Lower lobe of right lung (tissue), 2 donors: ENCODE data around the gene KANK3. TPM values are rescaled to one million over a fixed set of nuclear protein-coding genes. Genes with fewer than 3 reads are reported as not detected.
"Not testable (repeated sequence)": the region's sequence is repeated elsewhere in the genome, so short reads cannot be mapped to it uniquely, and the experiment has no call there.

Experiments
- ATAC-seq, 2 donors: fragments of 200-7000 bp; cut with Tn5 transposase; one replicate each; pipeline ENCODE4 v1.9.1; 2020 to 2022; ENCODE audit warnings: mild to moderate bottlenecking in 2 of 2, moderate library complexity in 2 of 2
- DNase-seq: peaks from one replicate; pipeline ENCODE4 v3.0.0-alpha.2; 2020
- H3K27ac ChIP-seq: fragments of 200-600 bp; one replicate; pipeline ENCODE4 v1.8.0; 2022
- H3K27me3 ChIP-seq: fragments of 200-600 bp; one replicate; pipeline ENCODE4 v1.8.0; 2022; ENCODE audit warnings: low read depth
- H3K36me3 ChIP-seq: fragments of 200-600 bp; one replicate; pipeline ENCODE4 v1.8.0; 2022; ENCODE audit warnings: mild to moderate bottlenecking
- H3K4me1 ChIP-seq: fragments of 200-600 bp; one replicate; pipeline ENCODE4 v1.8.0; 2022
- H3K4me3 ChIP-seq: fragments of 200-600 bp; one replicate; pipeline ENCODE4 v1.8.0; 2022; ENCODE audit warnings: mild to moderate bottlenecking
- H3K9me3 ChIP-seq: fragments of 200-600 bp; one replicate; pipeline ENCODE4 v1.8.0; 2022
- intact Hi-C: fragments of 100-400 bp; cut with DNase I; formaldehyde crosslinking; loops from one replicate; pipeline ENCODE4 v1.11.0; 2022
- total RNA-seq: library from RNA; stranded (reverse); fragmentation: NEBNext Ultra II Directional; extraction: Animal tissue kit (Norgen Biotek cat#: 25700); gene quantifications from one replicate; pipeline ENCODE4 v1.2.1, GENCODE V29; 2021
- TF ChIP-seq, protein P1 (sequence below): fragments of 200-600 bp; IDR thresholded peaks from one replicate; pipeline ENCODE4 v1.8.0; 2022; ENCODE audit warnings: antibody characterized with exemption, mild to moderate bottlenecking
- donor health status: DM: no; HTN: yes; CAD: no; lungs with severe emphysema.

Gene KANK3
- total RNA-seq, 1 donor from 2014 or later, result 49.0 TPM

DNA sequence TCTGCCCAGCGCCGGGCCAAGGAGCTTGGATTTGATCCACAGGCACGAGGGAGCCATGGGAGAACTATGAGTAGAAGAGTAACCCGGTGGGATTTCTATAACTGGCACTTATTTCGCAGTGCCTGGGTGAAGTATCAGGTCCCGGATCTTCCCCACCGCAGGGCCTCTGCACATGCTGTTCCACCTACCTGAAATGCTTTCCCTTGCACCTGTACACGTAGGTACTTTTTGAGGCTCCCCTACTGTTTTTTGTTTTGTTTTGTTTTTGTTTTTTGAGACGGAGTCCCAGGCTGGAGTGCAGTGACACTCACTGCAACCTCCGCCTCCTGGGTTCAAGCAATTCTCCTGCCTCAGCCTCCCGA is 402 bp upstream of the KANK3 start:
- DNase-seq, result no peak
- intact Hi-C loops, result no loop called here
- TF ChIP-seq, protein P1, sequence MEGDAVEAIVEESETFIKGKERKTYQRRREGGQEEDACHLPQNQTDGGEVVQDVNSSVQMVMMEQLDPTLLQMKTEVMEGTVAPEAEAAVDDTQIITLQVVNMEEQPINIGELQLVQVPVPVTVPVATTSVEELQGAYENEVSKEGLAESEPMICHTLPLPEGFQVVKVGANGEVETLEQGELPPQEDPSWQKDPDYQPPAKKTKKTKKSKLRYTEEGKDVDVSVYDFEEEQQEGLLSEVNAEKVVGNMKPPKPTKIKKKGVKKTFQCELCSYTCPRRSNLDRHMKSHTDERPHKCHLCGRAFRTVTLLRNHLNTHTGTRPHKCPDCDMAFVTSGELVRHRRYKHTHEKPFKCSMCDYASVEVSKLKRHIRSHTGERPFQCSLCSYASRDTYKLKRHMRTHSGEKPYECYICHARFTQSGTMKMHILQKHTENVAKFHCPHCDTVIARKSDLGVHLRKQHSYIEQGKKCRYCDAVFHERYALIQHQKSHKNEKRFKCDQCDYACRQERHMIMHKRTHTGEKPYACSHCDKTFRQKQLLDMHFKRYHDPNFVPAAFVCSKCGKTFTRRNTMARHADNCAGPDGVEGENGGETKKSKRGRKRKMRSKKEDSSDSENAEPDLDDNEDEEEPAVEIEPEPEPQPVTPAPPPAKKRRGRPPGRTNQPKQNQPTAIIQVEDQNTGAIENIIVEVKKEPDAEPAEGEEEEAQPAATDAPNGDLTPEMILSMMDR, result no peak
- peak overlapping the region; percentile 97 for H3K27ac ChIP-seq
- peaks cover 4% of the 10 kb centered on the region for H3K27me3 ChIP-seq
- H3K36me3 ChIP-seq, result no peaks in the 10 kb centered on the region
- peaks cover 44% of the 10 kb centered on the region for H3K4me1 ChIP-seq
- ATAC-seq, result no peak
- peak overlapping the region; percentile 79 for H3K4me3 ChIP-seq
- H3K9me3 ChIP-seq, result no peaks in the 10 kb centered on the region

DNA sequence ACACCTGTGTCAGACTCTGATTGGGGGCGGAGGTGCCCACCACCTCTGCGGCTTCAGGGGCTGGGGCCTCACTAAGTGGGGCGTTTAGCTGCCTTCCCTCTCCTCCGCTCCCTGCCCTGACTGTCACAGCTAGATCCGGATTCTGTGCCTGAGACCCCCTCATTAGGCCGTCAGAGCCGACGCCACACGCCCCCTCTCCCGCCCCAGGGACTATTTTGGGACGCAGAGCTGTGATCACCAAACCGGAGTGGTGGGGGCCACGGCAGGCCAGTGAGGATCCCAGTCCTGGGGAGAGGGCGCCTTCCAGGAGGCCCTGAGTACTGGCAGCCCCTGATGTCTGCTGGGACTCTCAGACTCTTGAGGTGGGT is 762 bp downstream of the KANK3 start:
- TF ChIP-seq, protein P1, result no peak
- H3K4me1 ChIP-seq, result peaks cover 44% of the 10 kb centered on the region
- H3K4me3 ChIP-seq, result peak overlapping the region; percentile 79
- intact Hi-C loops, result no loop called here
- DNase-seq (no peak), ATAC-seq (no peak)
- H3K27me3 ChIP-seq, result peaks cover 4% of the 10 kb centered on the region
- no peaks in the 10 kb centered on the region for H3K36me3 ChIP-seq
- H3K27ac ChIP-seq, result peak overlapping the region; percentile 97
- no peaks in the 10 kb centered on the region for H3K9me3 ChIP-seq

DNA sequence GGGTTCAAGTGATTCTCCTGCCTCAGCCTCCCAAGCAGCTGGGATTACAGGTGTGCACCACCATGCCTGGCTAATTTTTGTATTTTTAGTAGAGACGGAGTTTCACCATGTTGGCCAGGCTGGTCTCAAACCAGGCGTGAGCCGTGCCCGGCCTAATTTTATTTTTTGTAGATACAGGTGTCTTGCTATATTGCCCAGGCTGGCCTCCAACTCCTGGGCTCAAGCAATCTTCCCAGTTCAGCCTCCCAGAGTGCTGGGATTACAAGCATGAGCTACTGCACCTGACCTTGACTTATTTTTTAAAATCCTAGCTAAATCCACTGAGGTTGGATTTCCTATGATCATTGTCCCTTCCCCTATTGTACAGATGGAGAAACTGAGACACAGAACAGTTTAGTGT is 1.6 kb downstream of the KANK3 start:
- ATAC-seq, H3K36me3 ChIP-seq, DNase-seq, H3K9me3 ChIP-seq, H3K27me3 ChIP-seq, intact Hi-C loops: not testable (repeated sequence)
- Histone ChIP-seq H3K27ac (peak overlapping the region; percentile 97), H3K4me1 (peaks cover 44% of the 10 kb centered on the region), H3K4me3 (peak overlapping the region; percentile 79)

DNA sequence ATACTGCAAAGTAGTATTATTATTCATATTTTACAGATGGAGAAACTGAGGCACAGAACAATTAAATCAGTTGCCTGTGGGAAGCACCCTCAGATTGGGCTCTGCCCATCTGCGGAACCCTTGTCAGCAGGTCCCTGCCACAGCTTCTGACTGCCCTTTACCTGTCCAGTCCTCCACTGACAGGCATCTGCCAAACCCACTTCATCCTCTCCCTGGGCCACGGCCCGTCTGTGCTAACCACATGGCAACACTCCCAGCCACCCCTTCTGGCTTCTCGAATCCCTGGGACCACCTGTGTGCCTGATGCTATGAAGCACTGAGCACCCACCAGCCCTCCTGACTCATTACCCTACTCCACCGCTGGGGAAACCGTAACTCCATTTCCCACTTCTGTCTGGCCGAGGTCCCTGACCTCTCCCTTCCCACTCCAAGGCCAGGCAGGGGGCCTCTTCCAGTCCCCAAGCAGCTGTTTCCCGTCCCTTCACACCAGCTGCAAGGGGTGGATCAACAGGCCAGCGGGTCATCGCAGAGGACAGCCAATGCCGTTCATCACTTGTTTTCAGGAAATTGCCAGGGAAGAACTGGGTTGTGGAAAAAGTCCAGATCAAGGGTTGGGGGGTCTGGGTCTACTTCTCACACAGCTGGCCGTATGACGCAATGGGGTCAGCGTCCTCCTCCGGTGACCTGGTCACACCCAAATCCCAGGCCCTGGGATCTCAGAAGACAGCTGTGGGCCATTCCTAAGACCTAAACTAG is 2.5 kb downstream of the KANK3 start:
- H3K27me3 ChIP-seq, result peaks cover 8% of the 10 kb centered on the region
- TF ChIP-seq, protein P1, result peak; percentile 35
- H3K9me3 ChIP-seq, result no peaks in the 10 kb centered on the region
- H3K27ac ChIP-seq, result peak overlapping the region; percentile 97
- intact Hi-C loops, result no loop called here
- peak overlapping the region; percentile 79 for H3K4me3 ChIP-seq
- peaks cover 44% of the 10 kb centered on the region for H3K4me1 ChIP-seq
- no peaks in the 10 kb centered on the region for H3K36me3 ChIP-seq
- peak; percentile 45 to 59 for ATAC-seq
- DNase-seq, result peak; percentile 75

DNA sequence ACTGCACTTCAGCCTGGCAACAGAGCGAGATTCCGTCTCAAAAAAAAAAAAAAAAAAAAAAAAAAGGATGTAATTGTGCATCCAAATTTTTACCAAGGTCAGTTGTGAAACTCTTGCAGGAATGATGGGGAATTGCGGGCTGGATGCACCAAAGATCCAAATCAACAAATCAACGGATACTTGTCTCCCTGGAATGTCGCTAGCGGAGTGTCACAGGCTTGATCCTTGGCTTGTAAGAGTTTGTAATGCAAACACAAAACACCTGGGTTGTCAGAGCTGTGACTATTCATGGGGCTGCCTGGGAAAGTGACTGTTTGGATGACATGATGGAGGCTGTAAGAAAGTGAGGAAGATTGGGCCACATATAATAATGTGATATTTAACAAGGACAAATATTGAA is 4.2 kb downstream of the KANK3 start:
- no peak overlapping the region for H3K4me3 ChIP-seq

DNA sequence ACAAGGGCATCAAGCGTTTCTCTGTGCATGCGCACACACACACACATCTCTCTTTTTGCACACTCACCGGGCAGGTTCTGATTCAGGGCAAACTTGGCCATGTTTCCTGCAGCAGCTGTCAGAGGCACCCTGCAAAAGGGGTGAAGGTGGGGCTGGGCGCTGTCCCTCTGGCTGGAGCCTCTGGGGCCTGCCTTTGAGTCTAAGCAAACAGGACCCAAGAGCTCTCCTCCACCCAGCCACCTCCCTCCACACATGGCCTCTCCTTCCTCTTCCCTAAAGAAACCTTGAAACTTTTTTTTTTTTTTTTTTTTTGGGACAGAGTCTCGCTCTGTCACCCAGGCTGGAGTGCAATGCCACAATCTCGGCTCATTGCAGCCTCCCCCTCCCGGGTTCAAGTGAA is 5.3 kb downstream of the KANK3 start:
- Histone ChIP-seq H3K4me3 (no peak overlapping the region), H3K4me1 (peaks cover 55% of the 10 kb centered on the region), H3K27me3 (peaks cover 29% of the 10 kb centered on the region), H3K9me3 (no peaks in the 10 kb centered on the region), H3K27ac (no peak overlapping the region), H3K36me3 (peaks cover 16% of the 10 kb centered on the region)
- no peak for DNase-seq
- TF ChIP-seq, protein P1, result no peak
- ATAC-seq, result no peak
- intact Hi-C loops, result no loop called here

More for the DNA sequence above, 4.2 kb downstream of the KANK3 start:
- Histone ChIP-seq H3K36me3 (peaks cover 7% of the 10 kb centered on the region), H3K4me1 (peaks cover 53% of the 10 kb centered on the region), H3K9me3 (no peaks in the 10 kb centered on the region), H3K27me3 (peaks cover 22% of the 10 kb centered on the region), H3K27ac (no peak overlapping the region)
- TF ChIP-seq, protein P1, result no peak
- DNase-seq (no peak), ATAC-seq (no peak)
- intact Hi-C loops, result no loop called here
